ENCODE data around the gene TOX2. TPM values are rescaled to one million over a fixed set of nuclear protein-coding genes. Genes with fewer than 3 reads are reported as not detected.

TOX2 gene
- total RNA-seq, 1 experiment from 2014 or later, result 2.7 TPM

GRCh38 chr20:44067650-44068081 is 153.0 kb downstream of the TOX2 start:
- intact Hi-C loops (cut with micrococcal nuclease), result no loop called here
- H3K36me3 Mint-ChIP-seq (ENCODE audit: insufficient read depth, unreplicated experiment), result no peaks in the 10 kb centered on the region
- no peak for DNase-seq (ENCODE audit: unreplicated experiment)
- H3K4me1 Mint-ChIP-seq (ENCODE audit: insufficient read depth, unreplicated experiment), result no peaks in the 10 kb centered on the region
- no peak overlapping the region for H3K4me3 Mint-ChIP-seq (ENCODE audit: unreplicated experiment)
- no peak for TF ChIP-seq CTCF (IDR thresholded peaks at IDR 0.05; ENCODE audit: unreplicated experiment)
- no peak overlapping the region for H3K27ac Mint-ChIP-seq (ENCODE audit: low read depth, unreplicated experiment)
- no peaks in the 10 kb centered on the region for H3K9me3 Mint-ChIP-seq (ENCODE audit: unreplicated experiment)
- ChIA-PET POLR2A (no interaction called here), CTCF (interaction anchor here (0.5 to 1.0 kb wide), 7 partner anchors 20 to 321 kb away, joined by 3 to 6 read pairs (median 3); no protein-coding TSS in a partner anchor)
- no TSS peak for BruUV-seq (replicated peaks)
- H3K27me3 Mint-ChIP-seq (ENCODE audit: insufficient read depth, unreplicated experiment), result no peaks in the 10 kb centered on the region

GRCh38 chr20:44068316-44069201 is 153.9 kb downstream of the TOX2 start:
- H3K27me3 Mint-ChIP-seq (ENCODE audit: insufficient read depth, unreplicated experiment), result no peaks in the 10 kb centered on the region
- H3K9me3 Mint-ChIP-seq (ENCODE audit: unreplicated experiment), result no peaks in the 10 kb centered on the region
- intact Hi-C loops (cut with micrococcal nuclease), result no loop called here
- H3K36me3 Mint-ChIP-seq (ENCODE audit: insufficient read depth, unreplicated experiment), result no peaks in the 10 kb centered on the region
- no peak overlapping the region for H3K4me3 Mint-ChIP-seq (ENCODE audit: unreplicated experiment)
- ChIA-PET CTCF (interaction anchor here (0.7 to 1.2 kb wide), 4 partner anchors 21 to 319 kb away, joined by 3 to 5 read pairs (median 4); no protein-coding TSS in a partner anchor), POLR2A (no interaction called here)
- TF ChIP-seq CTCF (IDR thresholded peaks at IDR 0.05; ENCODE audit: unreplicated experiment), result no peak
- DNase-seq (ENCODE audit: unreplicated experiment), result no peak
- H3K4me1 Mint-ChIP-seq (ENCODE audit: insufficient read depth, unreplicated experiment), result no peaks in the 10 kb centered on the region
- no TSS peak for BruUV-seq (replicated peaks)
- H3K27ac Mint-ChIP-seq (ENCODE audit: low read depth, unreplicated experiment), result no peak overlapping the region

- intact Hi-C loops (cut with micrococcal nuclease), result no loop called here
- no TSS peak for BruUV-seq (replicated peaks)
- TF ChIP-seq CTCF (IDR thresholded peaks at IDR 0.05; ENCODE audit: unreplicated experiment), result no peak
These were observed 154.8 kb downstream of the TOX2 start for GRCh38 chr20:44069203-44070011.

More at GRCh38 chr20:44069203-44070011, 154.8 kb downstream of the TOX2 start:
- POLR2A ChIA-PET, result no interaction called here
- Mint-ChIP-seq H3K27me3 (ENCODE audit: insufficient read depth, unreplicated experiment) (no peaks in the 10 kb centered on the region), H3K27ac (ENCODE audit: low read depth, unreplicated experiment) (no peak overlapping the region), H3K4me1 (ENCODE audit: insufficient read depth, unreplicated experiment) (no peaks in the 10 kb centered on the region), H3K4me3 (ENCODE audit: unreplicated experiment) (no peak overlapping the region), H3K36me3 (ENCODE audit: insufficient read depth, unreplicated experiment) (no peaks in the 10 kb centered on the region), H3K9me3 (ENCODE audit: unreplicated experiment) (no peaks in the 10 kb centered on the region)
- CTCF ChIA-PET, result interaction anchor here (0.9 to 1.2 kb wide), 3 partner anchors 11 to 319 kb away, joined by 4 to 5 read pairs (median 5); no protein-coding TSS in a partner anchor
- DNase-seq (ENCODE audit: unreplicated experiment), result no peak
